K562 (cell line): ENCODE data around the gene AFF3.

Experiments used
- ARID3B ChIP-seq: fragments of 250-450 bp; sonication (Bioruptor Pico); IDR thresholded peaks from 2 replicates; pipeline ENCODE4 v1.4.0; 2020; ENCODE audit warnings: borderline replicate concordance
- DMBX1 ChIP-seq: fragments of 250-450 bp; sonication (Bioruptor Pico); IDR thresholded peaks from 2 replicates; pipeline ENCODE4 v1.8.0; 2022; ENCODE audit warnings: inconsistent platforms, mild to moderate bottlenecking, moderate library complexity, borderline replicate concordance
- MAX ChIP-seq: sonication (generic); formaldehyde crosslinking; IDR thresholded peaks from 2 replicates; pipeline ENCODE4 v1.9.0; 2022; ENCODE audit warnings: mild to moderate bottlenecking, missing genetic modification reagents
- PRDM10 ChIP-seq: fragments of 450-650 bp; IDR thresholded peaks from 2 replicates; pipeline ENCODE4 v1.6.1; 2018; ENCODE audit not compliant: partially characterized antibody
- SPI1 ChIP-seq: IDR thresholded peaks from 2 replicates; pipeline ENCODE4 v1.6.1; 2011; ENCODE audit warnings: low read depth, low read length, control low read depth, borderline replicate concordance
- ZNF398 ChIP-seq: fragments of 250-450 bp; sonication (Bioruptor Pico); IDR thresholded peaks from 2 replicates; pipeline ENCODE4 v1.8.0; 2021; ENCODE audit warnings: moderate library complexity, mild to moderate bottlenecking, inconsistent platforms

GRCh38 chr2:100066246-100066645 is 76.1 kb downstream of the AFF3 start:
- TF ChIP-seq ARID3B (CRISPR knock-in tag) = no peak
- TF ChIP-seq MAX (CRISPR knock-in tag) = no peak
- TF ChIP-seq PRDM10 = no peak
- TF ChIP-seq SPI1 = no peak
- TF ChIP-seq ZNF398 (CRISPR knock-in tag) = no peak
- no peak for TF ChIP-seq DMBX1 (CRISPR knock-in tag)
